Activated naive CD8-positive, alpha-beta T cell treated with anti-CD3 and anti-CD28 coated beads, Interleukin-2, amount 50 U/mL, for 24 hours (primary cell): ENCODE results near the gene THOP1.
"Not testable (repeated sequence)": the region's sequence is repeated elsewhere in the genome, so short reads cannot be mapped to it uniquely, and the experiment has no call there.

Source experiments
- ATAC-seq: fragments of 150-1000 bp; cut with Tn5 transposase; one replicate; pipeline ENCODE4 v1.10.0; 2021
- DNase-seq: peaks from one replicate; pipeline ENCODE4 v3.0.0; 2021
- H3K27ac Mint-ChIP-seq: one replicate; pipeline ENCODE4 v1.8.0; 2021; ENCODE audit warnings: mild to moderate bottlenecking, mixed read lengths
- H3K27me3 Mint-ChIP-seq: one replicate; pipeline ENCODE4 v1.8.0; 2021; ENCODE audit warnings: mixed read lengths
- H3K36me3 Mint-ChIP-seq: one replicate; pipeline ENCODE4 v1.8.0; 2021; ENCODE audit warnings: low read depth, mixed read lengths
- H3K4me1 Mint-ChIP-seq: one replicate; pipeline ENCODE4 v1.8.0; 2021; ENCODE audit warnings: mixed read lengths
- H3K4me3 Mint-ChIP-seq: one replicate; pipeline ENCODE4 v1.8.0; 2021; ENCODE audit warnings: mild to moderate bottlenecking, moderate library complexity, mixed read lengths
- H3K9me3 Mint-ChIP-seq: one replicate; pipeline ENCODE4 v1.8.0; 2021; ENCODE audit warnings: mixed read lengths

Gene THOP1

DNA sequence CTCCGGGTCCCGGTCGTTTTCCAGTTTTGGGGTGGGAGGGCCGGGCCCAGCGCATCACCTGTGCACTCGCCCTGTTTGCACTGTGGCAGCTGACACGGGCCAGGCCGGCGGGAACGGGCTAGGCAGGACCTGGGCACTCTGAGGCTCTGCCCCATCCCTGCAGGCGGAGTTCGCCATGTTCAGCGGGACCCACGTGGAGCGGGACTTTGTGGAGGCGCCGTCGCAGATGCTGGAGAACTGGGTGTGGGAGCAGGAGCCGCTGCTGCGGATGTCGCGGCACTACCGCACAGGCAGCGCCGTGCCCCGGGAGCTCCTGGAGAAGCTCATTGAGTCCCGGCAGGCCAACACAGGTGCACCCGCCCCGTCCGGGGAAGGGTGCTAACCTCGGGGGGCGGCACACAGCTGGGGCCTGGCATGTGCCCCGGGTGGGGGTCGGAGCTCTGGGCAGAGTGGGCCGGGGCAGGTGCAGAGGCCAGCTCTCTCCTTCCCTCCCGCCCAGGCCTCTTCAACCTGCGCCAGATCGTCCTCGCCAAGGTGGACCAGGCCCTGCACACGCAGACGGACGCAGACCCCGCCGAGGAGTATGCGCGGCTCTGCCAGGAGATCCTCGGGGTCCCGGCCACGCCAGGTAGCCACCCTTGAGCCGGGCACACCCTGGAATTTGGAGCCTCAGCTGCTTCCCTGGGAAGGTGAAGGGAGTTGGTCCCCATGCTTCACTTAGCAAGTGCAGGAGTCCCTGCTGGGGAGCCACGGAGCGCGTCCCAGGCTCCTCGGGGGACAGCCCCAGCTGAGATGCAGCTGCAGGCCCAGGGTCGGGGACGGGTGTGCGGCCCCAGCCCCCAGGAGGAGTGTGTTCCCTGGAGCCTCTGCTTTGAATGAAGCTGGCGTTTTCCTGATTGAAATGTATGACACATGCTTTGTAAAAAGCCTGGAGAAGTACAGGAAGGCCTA, 25.1 kb downstream of the THOP1 start:
- DNase-seq = no peak
- H3K27me3 Mint-ChIP-seq = no peaks in the 10 kb centered on the region
- H3K9me3 Mint-ChIP-seq = no peaks in the 10 kb centered on the region
- H3K4me1 Mint-ChIP-seq = no peaks in the 10 kb centered on the region
- no peak overlapping the region for H3K27ac Mint-ChIP-seq
- peaks cover 17% of the 10 kb centered on the region for H3K36me3 Mint-ChIP-seq
- ATAC-seq = no peak
- no peak overlapping the region for H3K4me3 Mint-ChIP-seq

DNA sequence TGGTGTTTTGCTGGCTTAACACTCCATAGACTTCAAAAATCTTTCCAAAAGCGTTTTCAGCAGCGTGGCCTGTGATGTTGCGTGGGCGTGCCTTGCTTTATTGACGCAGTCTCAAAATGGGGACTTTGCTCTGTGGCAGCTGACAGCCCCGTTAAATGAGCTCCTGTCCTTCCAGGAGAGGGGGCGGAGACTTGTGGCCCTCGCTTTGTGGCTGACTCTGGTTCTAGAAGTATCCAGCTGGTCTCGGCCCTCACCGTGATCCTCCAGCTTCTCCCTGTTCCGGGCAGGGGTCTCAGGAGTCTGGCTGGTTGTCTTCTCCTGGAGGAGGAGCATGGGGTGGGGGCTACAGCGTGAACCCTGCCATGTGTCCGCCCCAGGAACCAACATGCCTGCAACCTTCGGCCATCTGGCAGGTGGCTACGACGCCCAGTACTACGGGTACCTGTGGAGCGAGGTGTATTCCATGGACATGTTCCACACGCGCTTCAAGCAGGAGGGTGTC, 26.0 kb downstream of the THOP1 start:
- H3K4me3 Mint-ChIP-seq = no peak overlapping the region
- peaks cover 16% of the 10 kb centered on the region for H3K36me3 Mint-ChIP-seq
- DNase-seq = no peak
- no peaks in the 10 kb centered on the region for H3K4me1 Mint-ChIP-seq
- no peak for ATAC-seq
- no peaks in the 10 kb centered on the region for H3K27me3 Mint-ChIP-seq
- H3K27ac Mint-ChIP-seq = no peak overlapping the region
- H3K9me3 Mint-ChIP-seq = no peaks in the 10 kb centered on the region

DNA sequence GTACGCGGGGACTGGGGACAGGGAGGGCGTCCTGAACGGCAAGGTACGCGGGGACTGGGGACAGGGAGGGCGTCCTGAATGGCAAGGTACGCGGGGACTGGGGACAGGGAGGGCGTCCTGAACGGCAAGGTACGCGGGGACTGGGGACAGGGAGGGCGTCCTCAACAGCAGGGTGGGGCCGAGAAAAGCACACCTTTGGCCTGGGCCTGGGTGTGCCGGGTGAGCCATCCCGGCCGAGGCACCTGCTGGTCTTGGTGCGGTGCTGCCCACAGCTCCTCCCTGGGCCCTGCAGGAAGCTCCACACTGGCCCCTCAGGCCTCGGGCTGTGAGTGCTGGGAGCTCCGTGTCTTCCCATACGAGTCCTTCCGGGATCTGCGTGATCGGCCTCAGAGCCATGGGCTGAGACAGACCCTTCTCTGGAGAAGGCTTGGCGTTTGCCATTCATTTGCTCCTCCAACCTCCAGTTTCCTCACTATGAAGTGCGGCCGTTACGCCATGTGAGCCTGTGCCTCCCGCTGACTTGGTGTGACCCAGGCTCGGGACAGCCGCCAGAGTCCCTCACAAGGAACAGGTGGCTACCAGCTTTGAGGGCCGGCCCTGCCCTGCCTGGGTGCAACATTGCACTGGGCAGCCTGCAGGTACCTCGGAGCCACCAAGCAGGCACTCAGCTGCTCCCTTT, 26.6 kb downstream of the THOP1 start:
- H3K4me1 Mint-ChIP-seq = no peaks in the 10 kb centered on the region
- H3K27me3 Mint-ChIP-seq = no peaks in the 10 kb centered on the region
- no peak overlapping the region for H3K27ac Mint-ChIP-seq
- no peaks in the 10 kb centered on the region for H3K9me3 Mint-ChIP-seq
- no peak for ATAC-seq
- no peak overlapping the region for H3K4me3 Mint-ChIP-seq
- DNase-seq = no peak
- H3K36me3 Mint-ChIP-seq = peaks cover 16% of the 10 kb centered on the region

DNA sequence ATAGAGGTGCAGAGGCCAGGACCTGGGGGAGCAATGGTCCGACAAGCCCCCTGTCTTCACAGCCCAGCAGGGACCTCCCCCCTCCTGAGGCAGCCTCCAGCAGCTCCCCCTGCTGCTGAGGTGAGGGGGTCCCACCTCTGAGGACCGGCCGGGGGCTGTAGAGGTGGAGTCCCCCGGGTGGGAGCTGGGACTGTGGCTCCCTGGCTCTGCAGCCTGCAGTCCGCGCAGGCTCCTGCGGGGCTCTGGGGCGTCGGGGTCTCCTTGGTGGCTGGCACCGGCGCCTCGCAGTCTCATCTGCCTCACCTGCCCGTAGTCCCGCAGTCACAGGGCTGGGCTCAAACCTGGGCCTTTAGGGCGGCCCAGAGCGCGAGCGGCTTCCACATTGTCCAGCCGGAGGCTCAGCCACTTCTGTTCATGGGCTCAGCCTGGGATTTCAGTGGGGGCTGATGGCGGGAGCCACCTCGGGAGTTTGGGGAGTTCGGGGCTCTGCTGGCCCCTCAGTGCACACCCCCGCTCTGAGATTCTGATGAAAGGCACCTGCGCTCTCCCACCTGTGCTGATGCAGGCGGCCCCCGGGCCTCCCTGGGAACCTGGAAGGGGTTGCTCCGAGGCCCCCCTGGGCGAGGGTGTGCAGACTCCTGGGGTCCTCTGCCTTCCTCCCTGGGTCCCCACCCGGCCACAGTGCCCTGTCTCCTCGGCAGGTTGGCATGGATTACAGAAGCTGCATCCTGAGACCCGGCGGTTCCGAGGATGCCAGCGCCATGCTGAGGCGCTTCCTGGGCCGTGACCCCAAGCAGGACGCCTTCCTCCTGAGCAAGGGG, 27.3 kb downstream of the THOP1 start:
- ATAC-seq = no peak
- H3K9me3 Mint-ChIP-seq = no peaks in the 10 kb centered on the region
- H3K36me3 Mint-ChIP-seq = peaks cover 16% of the 10 kb centered on the region
- peaks cover 4% of the 10 kb centered on the region for H3K4me1 Mint-ChIP-seq
- H3K27me3 Mint-ChIP-seq = no peaks in the 10 kb centered on the region
- H3K4me3 Mint-ChIP-seq = no peak overlapping the region
- no peak overlapping the region for H3K27ac Mint-ChIP-seq
- DNase-seq = no peak

DNA sequence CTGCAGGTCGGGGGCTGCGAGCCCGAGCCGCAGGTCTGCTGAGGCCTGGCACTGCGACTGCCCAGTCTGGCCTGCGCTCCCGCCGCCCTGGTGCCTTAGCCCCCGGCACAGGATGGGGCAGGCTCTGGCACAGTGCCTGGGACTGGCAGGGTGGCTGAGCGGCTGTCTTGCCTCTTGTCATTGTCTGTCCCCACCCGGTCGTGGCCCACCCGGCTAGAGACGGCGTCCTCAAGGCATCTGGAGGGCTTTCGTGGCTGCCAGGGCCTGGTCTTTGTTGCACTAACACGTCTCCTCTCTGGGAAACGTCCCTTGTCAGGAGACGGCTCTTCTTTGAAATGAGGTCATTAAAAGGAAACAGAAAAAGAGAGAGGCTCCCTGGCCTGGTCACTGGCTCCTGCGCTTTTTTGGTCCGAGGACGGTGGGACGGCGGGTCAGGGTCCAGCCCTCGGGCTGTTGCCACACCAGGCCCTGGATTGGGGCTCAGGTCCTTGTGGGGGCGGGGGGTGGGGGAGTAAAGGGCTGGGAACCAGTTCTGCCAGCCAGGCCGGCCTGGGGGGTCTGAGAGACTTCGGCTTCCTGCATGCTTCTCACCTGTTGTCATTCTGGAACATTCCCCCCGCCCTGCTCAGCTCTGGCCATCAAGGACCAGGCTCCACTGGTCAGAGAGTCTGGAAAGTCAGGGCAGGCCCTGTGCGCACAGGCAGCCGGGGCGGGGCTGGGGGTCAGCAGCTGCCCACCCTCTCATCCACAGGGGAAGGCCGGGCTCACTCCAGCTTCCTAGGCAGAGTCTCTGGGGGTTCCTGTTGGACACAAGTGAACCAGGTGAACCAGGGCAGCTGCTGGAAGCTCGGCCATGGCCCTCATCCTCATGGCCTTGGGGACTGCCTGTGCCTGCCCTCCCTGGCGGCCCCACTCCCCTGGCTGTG, 28.2 kb downstream of the THOP1 start:
- DNase-seq (no peak), ATAC-seq (no peak)
- Mint-ChIP-seq H3K27me3 (no peaks in the 10 kb centered on the region), H3K4me3 (no peak overlapping the region), H3K4me1 (peaks cover 4% of the 10 kb centered on the region), H3K9me3 (no peaks in the 10 kb centered on the region), H3K27ac (no peak overlapping the region), H3K36me3 (peaks cover 14% of the 10 kb centered on the region)

DNA sequence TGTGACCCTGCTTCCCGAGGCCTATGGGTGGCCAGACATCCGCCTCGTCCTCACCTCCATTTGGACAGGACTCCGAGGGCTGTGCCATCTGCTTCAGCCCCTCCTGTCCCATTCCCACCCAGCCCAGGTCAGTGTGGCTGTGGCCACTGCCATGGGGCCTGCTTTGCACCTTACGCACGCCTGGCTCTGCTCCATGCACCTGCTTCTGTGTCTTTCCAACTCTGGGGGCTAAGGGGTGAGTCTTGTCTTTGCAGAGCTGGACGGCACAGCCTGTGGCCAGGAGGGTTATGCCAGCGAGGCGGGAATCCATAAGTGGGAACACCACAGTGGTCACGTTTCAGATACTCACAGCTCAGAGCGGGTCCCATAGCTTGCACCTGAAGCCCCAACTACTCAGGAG, 29.1 kb downstream of the THOP1 start:
- H3K9me3 Mint-ChIP-seq = no peaks in the 10 kb centered on the region
- DNase-seq (no peak), ATAC-seq (no peak)
- peaks cover 6% of the 10 kb centered on the region for H3K36me3 Mint-ChIP-seq
- H3K27ac Mint-ChIP-seq = no peak overlapping the region
- H3K4me3 Mint-ChIP-seq = no peak overlapping the region
- no peaks in the 10 kb centered on the region for H3K27me3 Mint-ChIP-seq
- peaks cover 4% of the 10 kb centered on the region for H3K4me1 Mint-ChIP-seq

DNA sequence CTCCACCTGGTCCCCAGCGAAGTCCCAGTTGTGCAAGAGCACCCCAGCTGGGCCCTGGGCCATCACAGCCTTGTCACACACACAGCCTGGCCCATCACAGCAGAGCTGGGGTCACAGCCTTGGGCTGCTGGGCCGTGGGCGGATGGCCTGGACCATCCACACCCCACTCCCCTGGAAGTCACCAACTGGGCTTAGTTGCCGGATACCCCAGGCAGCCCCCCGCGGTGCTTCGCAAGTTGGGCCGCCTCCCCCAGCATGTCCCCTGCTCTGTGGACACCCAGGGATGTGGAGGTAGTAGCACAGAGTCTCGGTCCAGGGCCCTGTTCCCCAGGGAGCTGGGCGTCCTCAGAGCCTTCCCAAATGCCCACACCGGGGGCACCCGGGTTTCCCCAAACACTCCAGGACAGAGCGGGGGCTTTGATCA, 29.9 kb downstream of the THOP1 start:
- H3K36me3 Mint-ChIP-seq = peaks cover 6% of the 10 kb centered on the region
- DNase-seq (no peak), ATAC-seq (no peak)
- H3K27ac Mint-ChIP-seq = no peak overlapping the region
- no peaks in the 10 kb centered on the region for H3K9me3 Mint-ChIP-seq
- no peak overlapping the region for H3K4me3 Mint-ChIP-seq
- peaks cover 5% of the 10 kb centered on the region for H3K4me1 Mint-ChIP-seq
- H3K27me3 Mint-ChIP-seq = no peaks in the 10 kb centered on the region

DNA sequence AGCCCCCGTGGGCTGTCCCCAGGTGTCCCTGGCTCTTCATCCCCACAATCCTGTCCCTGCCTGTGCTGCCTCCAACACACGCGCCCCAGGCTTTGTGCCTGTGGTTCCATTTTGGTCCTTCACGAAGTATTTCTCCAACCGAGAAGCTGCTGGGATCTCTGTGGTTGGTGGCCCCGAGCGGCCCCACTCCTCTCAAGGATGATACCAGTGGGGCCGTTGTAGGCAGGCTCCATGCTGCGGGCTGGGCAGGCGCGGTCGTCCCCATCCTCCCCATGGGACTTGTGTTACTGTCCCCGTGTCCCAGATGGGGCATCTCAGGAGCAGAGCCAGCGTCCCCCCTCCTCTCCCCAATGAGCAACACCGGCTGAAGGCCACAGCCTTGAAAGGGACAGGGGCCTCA, 30.6 kb downstream of the THOP1 start:
- H3K4me1 Mint-ChIP-seq = peaks cover 7% of the 10 kb centered on the region
- DNase-seq (no peak), ATAC-seq (no peak)
- H3K9me3 Mint-ChIP-seq = no peaks in the 10 kb centered on the region
- H3K27me3 Mint-ChIP-seq = no peaks in the 10 kb centered on the region
- no peak overlapping the region for H3K4me3 Mint-ChIP-seq
- peaks cover 5% of the 10 kb centered on the region for H3K36me3 Mint-ChIP-seq
- no peak overlapping the region for H3K27ac Mint-ChIP-seq

DNA sequence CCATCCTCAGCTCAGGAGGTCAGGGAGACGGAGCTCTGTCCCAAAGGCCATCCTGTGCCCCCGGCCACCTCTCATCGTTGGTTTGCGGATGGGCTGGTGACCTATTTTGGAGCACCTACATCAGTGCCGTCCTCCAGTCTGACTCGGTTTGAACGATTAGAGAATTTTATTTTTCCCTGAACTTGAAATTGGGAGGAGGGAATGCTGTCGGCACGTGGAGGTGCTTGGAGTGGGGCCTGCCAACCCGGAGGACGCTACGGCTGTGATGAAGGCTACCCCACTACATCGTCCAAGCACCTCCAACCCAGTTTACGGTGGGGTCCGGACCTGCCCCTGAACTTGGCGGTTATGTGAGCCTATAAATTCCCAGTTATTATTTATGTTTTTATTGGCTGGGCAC, 31.3 kb downstream of the THOP1 start:
- Mint-ChIP-seq H3K9me3 (no peaks in the 10 kb centered on the region), H3K36me3 (peaks cover 3% of the 10 kb centered on the region), H3K4me3 (no peak overlapping the region), H3K27ac (no peak overlapping the region), H3K27me3 (no peaks in the 10 kb centered on the region), H3K4me1 (peaks cover 7% of the 10 kb centered on the region)
- DNase-seq (no peak), ATAC-seq (no peak)

DNA sequence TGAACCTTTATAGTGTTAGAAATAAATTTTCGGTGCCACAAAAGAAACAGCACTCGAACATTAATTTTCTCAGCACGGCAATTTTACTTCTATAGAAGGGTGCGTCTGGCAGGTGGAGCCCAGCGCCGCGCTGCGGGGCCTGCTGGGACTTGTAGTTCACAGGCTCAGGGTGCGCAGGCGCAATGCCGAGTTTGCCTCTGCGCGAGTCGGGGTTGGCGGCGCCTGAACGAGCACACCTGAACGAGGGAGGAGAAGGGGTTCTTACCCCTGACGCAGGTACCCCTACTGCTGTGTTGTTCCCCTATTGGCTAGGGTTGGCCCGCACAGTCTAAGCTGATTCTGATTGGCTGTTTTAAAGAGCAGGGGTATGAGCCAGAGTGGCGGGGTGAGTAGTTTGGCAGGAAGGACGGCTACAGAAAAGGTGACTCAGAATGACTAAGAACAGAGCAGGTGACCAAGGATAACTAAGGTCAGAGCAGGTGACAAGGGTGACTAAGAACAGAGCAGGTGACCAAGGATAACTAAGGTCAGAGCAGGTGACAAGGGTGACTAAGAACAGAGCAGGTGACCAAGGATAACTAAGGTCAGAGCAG, 32.0 kb downstream of the THOP1 start:
- H3K27me3 Mint-ChIP-seq, DNase-seq, H3K9me3 Mint-ChIP-seq, H3K4me1 Mint-ChIP-seq, H3K4me3 Mint-ChIP-seq, H3K36me3 Mint-ChIP-seq, ATAC-seq, H3K27ac Mint-ChIP-seq: not testable (repeated sequence)

DNA sequence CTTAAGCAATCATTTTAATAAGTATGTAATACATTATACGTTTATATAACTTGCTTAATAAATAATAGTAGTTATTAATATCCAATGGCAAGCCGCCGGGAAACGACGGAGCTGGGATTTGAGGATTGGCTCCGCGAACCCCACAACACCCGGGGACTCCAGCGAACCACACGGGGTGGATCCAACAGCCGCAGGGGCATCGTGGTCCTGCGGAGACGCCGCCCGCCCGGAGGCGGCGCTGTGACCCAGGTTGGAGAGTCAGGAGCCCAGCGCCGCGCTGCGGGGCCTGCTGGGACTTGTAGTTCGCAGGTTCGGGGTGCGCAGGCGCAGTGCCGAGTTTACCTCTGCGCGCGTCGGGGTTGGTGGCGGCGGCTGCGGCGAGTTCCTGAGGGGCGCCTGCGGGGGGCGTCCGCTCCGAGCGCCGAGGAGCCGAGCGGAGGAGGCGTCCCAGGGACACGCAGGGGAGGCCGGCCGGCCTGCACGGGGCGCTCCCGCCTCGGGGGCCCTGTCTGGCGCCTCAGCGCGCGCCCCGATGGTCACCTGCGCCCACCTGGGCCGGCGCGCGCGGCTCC, 34.3 kb downstream of the THOP1 start, which contains the start of gene ZNF554:
ZNF554 (plus strand) TSS at position 329 of the 572 bp plus-strand sequence; CDS start at position 533, 204 bp downstream.
- Mint-ChIP-seq H3K4me3 (peak within 1 kb of the TSS; percentile 84), H3K27ac (peak within 1 kb of the TSS; percentile 59), H3K9me3 (no peaks in the 10 kb centered on the region), H3K4me1 (peaks cover 7% of the 10 kb centered on the region), H3K27me3 (no peaks in the 10 kb centered on the region), H3K36me3 (peaks cover 3% of the 10 kb centered on the region)
- ATAC-seq (peak; percentile 90), DNase-seq (peak; percentile 99)

DNA sequence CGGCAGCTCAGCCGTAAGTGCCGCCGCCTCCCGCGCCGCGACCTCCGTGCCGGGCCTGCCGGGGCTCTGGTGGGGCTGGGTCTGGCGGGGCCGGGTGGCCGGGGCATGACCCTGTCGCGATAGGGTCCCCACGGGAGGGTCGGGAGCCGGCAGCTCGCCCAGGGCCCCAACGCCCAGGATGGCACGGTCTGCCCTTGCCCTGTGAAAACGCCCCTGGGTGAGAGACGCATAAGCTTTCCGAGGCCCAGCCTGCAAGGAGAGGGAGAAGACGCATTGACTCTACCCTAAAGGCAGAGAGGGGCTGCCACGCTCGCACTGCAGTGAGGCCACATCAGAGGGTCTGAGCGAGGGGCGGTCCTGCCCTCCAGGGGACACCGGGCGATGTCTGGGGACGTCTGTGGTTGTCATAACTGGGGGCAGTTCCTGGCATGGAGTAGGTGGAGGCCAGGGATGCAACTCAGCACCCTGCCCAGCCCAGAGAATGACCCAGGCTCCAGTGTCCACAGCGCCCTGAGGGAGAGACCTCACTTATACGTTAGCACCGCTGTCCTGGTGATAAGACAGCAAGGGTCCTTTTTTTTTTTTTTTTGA, 34.9 kb downstream of the THOP1 start:
- H3K36me3 Mint-ChIP-seq = peaks cover 5% of the 10 kb centered on the region
- no peaks in the 10 kb centered on the region for H3K9me3 Mint-ChIP-seq
- peak overlapping the region; percentile 84 for H3K4me3 Mint-ChIP-seq
- H3K4me1 Mint-ChIP-seq = peaks cover 7% of the 10 kb centered on the region
- H3K27ac Mint-ChIP-seq = peak overlapping the region; percentile 59
- DNase-seq = peak; percentile 23
- H3K27me3 Mint-ChIP-seq = no peaks in the 10 kb centered on the region
- peak; percentile 2 for ATAC-seq

DNA sequence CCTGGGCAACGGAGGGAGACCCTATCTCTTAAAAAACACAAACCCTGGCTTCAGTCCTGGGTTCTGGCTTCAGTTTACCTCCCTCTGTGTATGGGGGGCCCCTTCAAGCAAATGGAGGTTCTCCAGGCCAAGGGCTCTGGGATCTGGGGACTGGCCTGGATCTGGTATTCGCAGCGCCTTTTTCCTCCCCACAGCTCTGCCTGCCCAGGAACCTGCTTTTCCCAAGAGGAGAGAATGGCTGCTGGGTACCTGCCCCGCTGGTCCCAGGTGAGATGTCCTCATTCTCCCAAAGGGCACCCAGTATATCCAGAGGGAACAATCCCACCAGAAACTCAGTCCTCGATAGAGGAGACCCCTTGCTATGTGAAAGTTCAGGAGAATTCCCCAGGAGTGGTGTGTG, 37.5 kb downstream of the THOP1 start:
- Mint-ChIP-seq H3K36me3 (peaks cover 16% of the 10 kb centered on the region), H3K27me3 (no peaks in the 10 kb centered on the region), H3K9me3 (peaks cover 4% of the 10 kb centered on the region), H3K4me3 (no peak overlapping the region), H3K27ac (no peak overlapping the region), H3K4me1 (peaks cover 5% of the 10 kb centered on the region)
- DNase-seq (no peak), ATAC-seq (no peak)
